HG02938 (cell line): Measurements from ENCODE around the gene SYNE2.
"Not testable (repeated sequence)": the region's sequence is repeated elsewhere in the genome, so short reads cannot be mapped to it uniquely, and the experiment has no call there.

Source experiments
- ATAC-seq: cut with Tn5 transposase; IDR thresholded peaks from one replicate; pipeline ENCODE4 v1.9.1; 2021; ENCODE audit warnings: mild to moderate bottlenecking, moderate library complexity; ENCODE audit not compliant: unreplicated experiment

SYNE2 gene

GRCh38 chr14:64187331-64187730 is 334.5 kb downstream of the SYNE2 start:
- no peak for ATAC-seq

GRCh38 chr14:64190974-64191502 is 338.2 kb downstream of the SYNE2 start:
- ATAC-seq: no peak

- no peak for ATAC-seq
Measured at GRCh38 chr14:64191756-64192155, 339.0 kb downstream of the SYNE2 start.

GRCh38 chr14:64193821-64194220 is 341.0 kb downstream of the SYNE2 start:
- no peak for ATAC-seq

- ATAC-seq: no peak
Measured at GRCh38 chr14:64194404-64194803, 341.6 kb downstream of the SYNE2 start.

- ATAC-seq: no peak
Measured at GRCh38 chr14:64195199-64195598, 342.4 kb downstream of the SYNE2 start.

GRCh38 chr14:64196056-64196455 is 343.3 kb downstream of the SYNE2 start:
- ATAC-seq: no peak

- no peak for ATAC-seq
Measured at GRCh38 chr14:64196814-64197411, 344.1 kb downstream of the SYNE2 start.

GRCh38 chr14:64197996-64198395 is 345.2 kb downstream of the SYNE2 start:
- no peak for ATAC-seq

GRCh38 chr14:64198486-64198885 is 345.7 kb downstream of the SYNE2 start:
- ATAC-seq: no peak

- no peak for ATAC-seq
Measured at GRCh38 chr14:64200170-64200569, 347.4 kb downstream of the SYNE2 start.

- no peak for ATAC-seq
Measured at GRCh38 chr14:64201296-64201695, 348.5 kb downstream of the SYNE2 start.

GRCh38 chr14:64201921-64202545 is 349.2 kb downstream of the SYNE2 start:
- ATAC-seq: no peak

- ATAC-seq: no peak
Measured at GRCh38 chr14:64202716-64203115, 349.9 kb downstream of the SYNE2 start.

- ATAC-seq: no peak
Measured at GRCh38 chr14:64203366-64204006, 350.7 kb downstream of the SYNE2 start.

- ATAC-seq: no peak
Measured at GRCh38 chr14:64208261-64208660, 355.5 kb downstream of the SYNE2 start.

GRCh38 chr14:64208981-64209380 is 356.2 kb downstream of the SYNE2 start:
- ATAC-seq: no peak

- ATAC-seq: peak; percentile 62
Measured at GRCh38 chr14:64209444-64210131, 356.8 kb downstream of the SYNE2 start.

GRCh38 chr14:64210216-64210615 is 357.4 kb downstream of the SYNE2 start:
- no peak for ATAC-seq

- ATAC-seq: not testable (repeated sequence)
Measured at GRCh38 chr14:64210912-64211311, 358.1 kb downstream of the SYNE2 start.

- ATAC-seq: no peak
Measured at GRCh38 chr14:64212666-64213065, 359.9 kb downstream of the SYNE2 start.

GRCh38 chr14:64213086-64213485 is 360.3 kb downstream of the SYNE2 start:
- no peak for ATAC-seq
